Measurements from ENCODE around the gene ATF7.

DNA sequence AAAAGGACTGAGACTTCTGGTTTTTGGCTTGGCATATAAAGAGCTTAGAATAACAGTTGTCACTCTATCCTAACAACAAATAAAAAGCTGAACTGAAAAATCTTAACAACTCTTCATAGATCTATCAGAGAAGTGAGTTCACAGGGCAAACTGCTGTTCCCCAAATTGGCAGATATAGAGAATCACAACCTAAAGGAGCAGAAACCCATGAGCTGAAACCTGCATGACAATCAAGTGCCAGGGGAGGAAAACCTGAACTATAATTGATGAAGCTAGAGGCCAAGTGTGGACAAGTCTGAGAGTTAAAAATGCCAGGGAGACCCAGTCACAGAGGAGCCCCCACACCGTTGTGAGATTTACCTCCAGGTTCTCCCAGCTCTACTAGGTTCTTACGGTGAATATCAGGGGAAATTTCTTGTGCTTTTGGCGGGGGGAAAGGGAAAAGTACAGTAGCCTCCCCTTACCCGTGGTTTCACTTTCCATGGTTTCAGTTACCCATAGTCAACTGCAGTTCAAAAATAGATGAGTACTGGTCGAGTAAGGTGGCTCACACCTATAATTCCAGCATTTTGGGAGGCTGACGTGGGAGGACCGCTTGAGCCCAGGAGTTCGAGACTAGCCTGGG, 53.9 kb downstream of the ATF7 start:
- no peak for TF ChIP-seq POLR2A (IDR thresholded peaks at IDR 0.05)
- TF ChIP-seq, protein P1, sequence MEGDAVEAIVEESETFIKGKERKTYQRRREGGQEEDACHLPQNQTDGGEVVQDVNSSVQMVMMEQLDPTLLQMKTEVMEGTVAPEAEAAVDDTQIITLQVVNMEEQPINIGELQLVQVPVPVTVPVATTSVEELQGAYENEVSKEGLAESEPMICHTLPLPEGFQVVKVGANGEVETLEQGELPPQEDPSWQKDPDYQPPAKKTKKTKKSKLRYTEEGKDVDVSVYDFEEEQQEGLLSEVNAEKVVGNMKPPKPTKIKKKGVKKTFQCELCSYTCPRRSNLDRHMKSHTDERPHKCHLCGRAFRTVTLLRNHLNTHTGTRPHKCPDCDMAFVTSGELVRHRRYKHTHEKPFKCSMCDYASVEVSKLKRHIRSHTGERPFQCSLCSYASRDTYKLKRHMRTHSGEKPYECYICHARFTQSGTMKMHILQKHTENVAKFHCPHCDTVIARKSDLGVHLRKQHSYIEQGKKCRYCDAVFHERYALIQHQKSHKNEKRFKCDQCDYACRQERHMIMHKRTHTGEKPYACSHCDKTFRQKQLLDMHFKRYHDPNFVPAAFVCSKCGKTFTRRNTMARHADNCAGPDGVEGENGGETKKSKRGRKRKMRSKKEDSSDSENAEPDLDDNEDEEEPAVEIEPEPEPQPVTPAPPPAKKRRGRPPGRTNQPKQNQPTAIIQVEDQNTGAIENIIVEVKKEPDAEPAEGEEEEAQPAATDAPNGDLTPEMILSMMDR (IDR thresholded peaks at IDR 0.05), result no peak

Data from breast epithelium (tissue), 3 donors.